ENCODE data around the gene AJM1.

Gene AJM1

GRCh38 chr9:136857166-136857565 is 14.9 kb downstream of the AJM1 start:
- Histone ChIP-seq H4K91ac (ENCODE audit: low read length) (no peak overlapping the region), H3K36me3 (ENCODE audit: control insufficient read depth in 1 of 2, insufficient read depth in 2 of 2, low read depth in 1 of 2, low read length in 2 of 2) (peaks cover 19 to 80% of the 10 kb centered on the region in 2 experiments), H3K4ac (ENCODE audit: low read depth in 1 of 2, low read length in 2 of 2) (no peak overlapping the region), H4K8ac (ENCODE audit: low read length) (no peak overlapping the region), H2AK5ac (ENCODE audit: low read length, severe bottlenecking) (no peak overlapping the region), H3K4me2 (ENCODE audit: low read length, poor library complexity, severe bottlenecking) (no peak overlapping the region), H3K27me3 (ENCODE audit: control insufficient read depth in 1 of 2, insufficient read depth in 1 of 2, low read length in 2 of 2) (no peaks in the 10 kb centered on the region), H3K9ac (ENCODE audit: low read length) (no peak overlapping the region), H3K4me3 (ENCODE audit: insufficient read depth in 1 of 2, low read depth in 1 of 2, low read length in 2 of 2) (no peak overlapping the region), H3K23ac (ENCODE audit: low read length in 2 of 2) (no peak overlapping the region), H2BK15ac (ENCODE audit: low read depth, poor library complexity, severe bottlenecking) (peak overlapping the region; percentile 12), H3K4me1 (ENCODE audit: control insufficient read depth, insufficient read depth, low read depth, low read length) (peaks cover 54% of the 10 kb centered on the region), H3K18ac (ENCODE audit: low read depth in 1 of 2, low read length in 2 of 2) (no peak overlapping the region), H3K9me3 (ENCODE audit: control insufficient read depth, low read length) (no peaks in the 10 kb centered on the region), H3K79me1 (replicated peaks; ENCODE audit: low read length, poor library complexity, severe bottlenecking) (peaks cover 24% of the 10 kb centered on the region), H2AFZ (ENCODE audit: low read depth, low read length) (no peak overlapping the region), H3K14ac (ENCODE audit: low read length in 2 of 2) (no peak overlapping the region), H3K27ac (ENCODE audit: low read length, poor library complexity, severe bottlenecking) (no peak overlapping the region), H2BK5ac (ENCODE audit: low read depth, low read length, poor library complexity, severe bottlenecking) (no peak overlapping the region), H2BK12ac (ENCODE audit: low read length in 2 of 2) (no peak overlapping the region), H2BK120ac (ENCODE audit: low read depth, low read length) (no peak overlapping the region)
- DNase-seq: no peak
- WGBS: 96% methylated on average over 17 of the region's 19 CpGs

DNA sequence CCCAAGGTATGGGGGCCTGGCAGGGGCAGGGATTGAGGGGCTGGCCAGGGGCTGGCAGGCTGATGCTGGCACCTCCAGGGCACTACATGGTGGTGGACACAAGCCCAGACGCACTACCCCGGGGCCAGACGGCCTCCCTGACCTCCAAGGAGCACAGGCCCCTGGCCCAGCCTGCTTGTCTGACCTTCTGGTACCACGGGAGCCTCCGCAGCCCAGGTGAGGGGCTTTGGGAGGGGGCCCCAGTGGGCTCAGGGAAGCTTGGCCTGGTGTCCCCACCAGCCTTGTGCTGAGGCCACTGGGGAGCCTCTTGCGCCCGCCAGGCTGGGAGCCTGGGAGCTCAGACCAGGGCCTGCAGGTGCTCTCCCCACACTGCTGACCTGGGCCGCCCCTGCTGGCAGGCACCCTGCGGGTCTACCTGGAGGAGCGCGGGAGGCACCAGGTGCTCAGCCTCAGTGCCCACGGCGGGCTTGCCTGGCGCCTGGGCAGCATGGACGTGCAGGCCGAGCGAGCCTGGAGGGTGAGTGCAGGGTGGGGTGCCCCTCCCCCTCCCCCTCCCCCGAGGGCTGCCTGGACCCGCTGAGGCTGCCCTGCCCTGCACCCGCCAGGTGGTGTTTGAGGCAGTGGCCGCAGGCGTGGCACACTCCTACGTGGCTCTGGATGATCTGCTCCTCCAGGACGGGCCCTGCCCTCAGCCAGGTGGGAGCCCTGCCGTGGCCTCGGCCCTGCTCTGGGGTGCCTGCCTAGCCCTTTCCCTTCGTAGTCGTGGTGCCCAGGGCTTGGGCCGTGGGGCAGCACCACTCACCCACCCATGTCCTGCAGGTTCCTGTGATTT is 15.5 kb downstream of the AJM1 start:
- 94% methylated on average over 26 of the region's 29 CpGs for WGBS
- H2AK5ac ChIP-seq (ENCODE audit: low read length, severe bottlenecking): no peak overlapping the region
- H3K18ac ChIP-seq (ENCODE audit: low read depth in 1 of 2, low read length in 2 of 2): no peak overlapping the region
- H4K91ac ChIP-seq (ENCODE audit: low read length): no peak overlapping the region
- H3K4me1 ChIP-seq (ENCODE audit: control insufficient read depth, insufficient read depth, low read depth, low read length): peaks cover 52% of the 10 kb centered on the region
- peaks cover 25 to 81% of the 10 kb centered on the region in 2 experiments for H3K36me3 ChIP-seq (ENCODE audit: control insufficient read depth in 1 of 2, insufficient read depth in 2 of 2, low read depth in 1 of 2, low read length in 2 of 2)
- H3K23ac ChIP-seq (ENCODE audit: low read length in 2 of 2): no peak overlapping the region
- H3K79me1 ChIP-seq (replicated peaks; ENCODE audit: low read length, poor library complexity, severe bottlenecking): peaks cover 27% of the 10 kb centered on the region
- DNase-seq: no peak
- H2BK120ac ChIP-seq (ENCODE audit: low read depth, low read length): no peak overlapping the region
- H3K27me3 ChIP-seq (ENCODE audit: control insufficient read depth in 1 of 2, insufficient read depth in 1 of 2, low read length in 2 of 2): no peaks in the 10 kb centered on the region
- no peak overlapping the region for H2BK12ac ChIP-seq (ENCODE audit: low read length in 2 of 2)
- no peak overlapping the region for H4K8ac ChIP-seq (ENCODE audit: low read length)
- no peak overlapping the region for H3K4ac ChIP-seq (ENCODE audit: low read depth in 1 of 2, low read length in 2 of 2)
- H3K4me2 ChIP-seq (ENCODE audit: low read length, poor library complexity, severe bottlenecking): no peak overlapping the region
- H3K4me3 ChIP-seq (ENCODE audit: insufficient read depth in 1 of 2, low read depth in 1 of 2, low read length in 2 of 2): no peak overlapping the region
- H3K9ac ChIP-seq (ENCODE audit: low read length): no peak overlapping the region
- H2BK15ac ChIP-seq (ENCODE audit: low read depth, poor library complexity, severe bottlenecking): peak overlapping the region; percentile 12
- no peaks in the 10 kb centered on the region for H3K9me3 ChIP-seq (ENCODE audit: control insufficient read depth, low read length)
- H3K27ac ChIP-seq (ENCODE audit: low read length, poor library complexity, severe bottlenecking): no peak overlapping the region
- H2BK5ac ChIP-seq (ENCODE audit: low read depth, low read length, poor library complexity, severe bottlenecking): no peak overlapping the region
- no peak overlapping the region for H3K14ac ChIP-seq (ENCODE audit: low read length in 2 of 2)
- no peak overlapping the region for H2AFZ ChIP-seq (ENCODE audit: low read depth, low read length)

GRCh38 chr9:136858452-136858843 is 16.2 kb downstream of the AJM1 start:
- H3K79me1 ChIP-seq (replicated peaks; ENCODE audit: low read length, poor library complexity, severe bottlenecking): peaks cover 33% of the 10 kb centered on the region
- H3K4me3 ChIP-seq (ENCODE audit: insufficient read depth in 1 of 2, low read depth in 1 of 2, low read length in 2 of 2): no peak overlapping the region
- H2AFZ ChIP-seq (ENCODE audit: low read depth, low read length): no peak overlapping the region
- peak overlapping the region; percentile 25 for H4K91ac ChIP-seq (ENCODE audit: low read length)
- no peak overlapping the region for H3K4me2 ChIP-seq (ENCODE audit: low read length, poor library complexity, severe bottlenecking)
- H3K18ac ChIP-seq (ENCODE audit: low read depth in 1 of 2, low read length in 2 of 2): no peak overlapping the region
- H2BK15ac ChIP-seq (ENCODE audit: low read depth, poor library complexity, severe bottlenecking): no peak overlapping the region
- H2BK12ac ChIP-seq (ENCODE audit: low read length in 2 of 2): no peak overlapping the region
- H3K27me3 ChIP-seq (ENCODE audit: control insufficient read depth in 1 of 2, insufficient read depth in 1 of 2, low read length in 2 of 2): no peaks in the 10 kb centered on the region
- 95% methylated on average over 15 of the region's 15 CpGs for WGBS
- peaks cover 32 to 81% of the 10 kb centered on the region in 2 experiments for H3K36me3 ChIP-seq (ENCODE audit: control insufficient read depth in 1 of 2, insufficient read depth in 2 of 2, low read depth in 1 of 2, low read length in 2 of 2)
- H4K8ac ChIP-seq (ENCODE audit: low read length): peak overlapping the region; percentile 32
- H3K4ac ChIP-seq (ENCODE audit: low read depth in 1 of 2, low read length in 2 of 2): no peak overlapping the region
- H2AK5ac ChIP-seq (ENCODE audit: low read length, severe bottlenecking): no peak overlapping the region
- no peak overlapping the region for H2BK5ac ChIP-seq (ENCODE audit: low read depth, low read length, poor library complexity, severe bottlenecking)
- no peaks in the 10 kb centered on the region for H3K9me3 ChIP-seq (ENCODE audit: control insufficient read depth, low read length)
- no peak overlapping the region for H3K23ac ChIP-seq (ENCODE audit: low read length in 2 of 2)
- no peak for DNase-seq
- H3K9ac ChIP-seq (ENCODE audit: low read length): no peak overlapping the region
- no peak overlapping the region for H2BK120ac ChIP-seq (ENCODE audit: low read depth, low read length)
- no peak overlapping the region for H3K14ac ChIP-seq (ENCODE audit: low read length in 2 of 2)
- H3K27ac ChIP-seq (ENCODE audit: low read length, poor library complexity, severe bottlenecking): no peak overlapping the region
- peaks cover 52% of the 10 kb centered on the region for H3K4me1 ChIP-seq (ENCODE audit: control insufficient read depth, insufficient read depth, low read depth, low read length)

- Histone ChIP-seq H4K91ac (ENCODE audit: low read length) (peak overlapping the region; percentile 61), H3K4ac (ENCODE audit: low read depth in 1 of 2, low read length in 2 of 2) (no peak overlapping the region), H2BK12ac (ENCODE audit: low read length in 2 of 2) (no peak overlapping the region), H4K8ac (ENCODE audit: low read length) (no peak overlapping the region), H2BK5ac (ENCODE audit: low read depth, low read length, poor library complexity, severe bottlenecking) (no peak overlapping the region), H3K27me3 (ENCODE audit: control insufficient read depth in 1 of 2, insufficient read depth in 1 of 2, low read length in 2 of 2) (no peaks in the 10 kb centered on the region), H3K14ac (ENCODE audit: low read length in 2 of 2) (no peak overlapping the region), H3K23ac (ENCODE audit: low read length in 2 of 2) (no peak overlapping the region), H3K4me1 (ENCODE audit: control insufficient read depth, insufficient read depth, low read depth, low read length) (peaks cover 53% of the 10 kb centered on the region), H2BK15ac (ENCODE audit: low read depth, poor library complexity, severe bottlenecking) (no peak overlapping the region), H3K4me3 (ENCODE audit: insufficient read depth in 1 of 2, low read depth in 1 of 2, low read length in 2 of 2) (no peak overlapping the region), H3K9ac (ENCODE audit: low read length) (no peak overlapping the region), H2AK5ac (ENCODE audit: low read length, severe bottlenecking) (no peak overlapping the region), H3K27ac (ENCODE audit: low read length, poor library complexity, severe bottlenecking) (no peak overlapping the region), H2AFZ (ENCODE audit: low read depth, low read length) (no peak overlapping the region), H3K9me3 (ENCODE audit: control insufficient read depth, low read length) (no peaks in the 10 kb centered on the region), H3K79me1 (replicated peaks; ENCODE audit: low read length, poor library complexity, severe bottlenecking) (peaks cover 35% of the 10 kb centered on the region), H3K18ac (ENCODE audit: low read depth in 1 of 2, low read length in 2 of 2) (no peak overlapping the region), H3K36me3 (ENCODE audit: control insufficient read depth in 1 of 2, insufficient read depth in 2 of 2, low read depth in 1 of 2, low read length in 2 of 2) (peaks cover 38 to 83% of the 10 kb centered on the region in 2 experiments), H3K4me2 (ENCODE audit: low read length, poor library complexity, severe bottlenecking) (no peak overlapping the region), H2BK120ac (ENCODE audit: low read depth, low read length) (no peak overlapping the region)
- WGBS: 93% methylated on average over 16 of the region's 20 CpGs
- no peak for DNase-seq
Measured at GRCh38 chr9:136858844-136859757, 16.8 kb downstream of the AJM1 start.

Measured in mesenchymal stem cell (in vitro differentiated cells and primary cell).